Measurements from ENCODE around the gene PRPF8.

PRPF8 gene

GRCh38 chr17:1636732-1637285 lies 47.9 kb downstream of the PRPF8 start:
- no peaks in the 10 kb centered on the region for H4K20me1 ChIP-seq (ENCODE audit: insufficient read depth, low read length)
- H3K4me1 ChIP-seq (ENCODE audit: insufficient read depth, low read length) = no peaks in the 10 kb centered on the region
- no peaks in the 10 kb centered on the region for H3K27me3 ChIP-seq (ENCODE audit: insufficient read depth, low read length, poor library complexity)
- H3K4me2 ChIP-seq (ENCODE audit: insufficient read depth, low read length) = no peak overlapping the region
- no peak overlapping the region for H3K4me3 ChIP-seq (ENCODE audit: low read depth in 1 of 2, low read length in 2 of 2)
- H3K79me2 ChIP-seq (ENCODE audit: insufficient read depth, low read length) = no peaks in the 10 kb centered on the region
- H3K27ac ChIP-seq (ENCODE audit: low read length) = no peak overlapping the region
- H3K36me3 ChIP-seq (ENCODE audit: insufficient read depth, low read length) = no peaks in the 10 kb centered on the region
- TF ChIP-seq EZH2 (IDR thresholded peaks at IDR 0.05; ENCODE audit: borderline replicate concordance, low read depth, low read length, severe bottlenecking) (no peak), CTCF (IDR thresholded peaks at IDR 0.05; ENCODE audit: borderline replicate concordance, extremely low read depth, low read length, poor library complexity, severe bottlenecking) (no peak)
- ATAC-seq (ENCODE audit: insufficient read depth, low read depth) = no peak
- H2AFZ ChIP-seq (ENCODE audit: low read depth, low read length) = no peak overlapping the region
- H3K9me3 ChIP-seq (ENCODE audit: insufficient read depth, low read length, severe bottlenecking) = no peaks in the 10 kb centered on the region
- no peak for DNase-seq
- no peak overlapping the region for H3K9ac ChIP-seq (ENCODE audit: low read depth, low read length)

GRCh38 chr17:1635675-1636465 lies 48.8 kb downstream of the PRPF8 start:
- no peak overlapping the region for H2AFZ ChIP-seq (ENCODE audit: low read depth, low read length)
- no peaks in the 10 kb centered on the region for H3K4me1 ChIP-seq (ENCODE audit: insufficient read depth, low read length)
- ATAC-seq (ENCODE audit: insufficient read depth, low read depth) (no peak), DNase-seq (no peak)
- H3K4me3 ChIP-seq (ENCODE audit: low read depth in 1 of 2, low read length in 2 of 2) = no peak overlapping the region
- no peaks in the 10 kb centered on the region for H3K27me3 ChIP-seq (ENCODE audit: insufficient read depth, low read length, poor library complexity)
- H3K9me3 ChIP-seq (ENCODE audit: insufficient read depth, low read length, severe bottlenecking) = no peaks in the 10 kb centered on the region
- H4K20me1 ChIP-seq (ENCODE audit: insufficient read depth, low read length) = no peaks in the 10 kb centered on the region
- no peak overlapping the region for H3K4me2 ChIP-seq (ENCODE audit: insufficient read depth, low read length)
- no peaks in the 10 kb centered on the region for H3K36me3 ChIP-seq (ENCODE audit: insufficient read depth, low read length)
- TF ChIP-seq EZH2 (IDR thresholded peaks at IDR 0.05; ENCODE audit: borderline replicate concordance, low read depth, low read length, severe bottlenecking) (no peak), CTCF (IDR thresholded peaks at IDR 0.05; ENCODE audit: borderline replicate concordance, extremely low read depth, low read length, poor library complexity, severe bottlenecking) (no peak)
- H3K9ac ChIP-seq (ENCODE audit: low read depth, low read length) = no peak overlapping the region
- H3K27ac ChIP-seq (ENCODE audit: low read length) = no peak overlapping the region
- no peaks in the 10 kb centered on the region for H3K79me2 ChIP-seq (ENCODE audit: insufficient read depth, low read length)

GRCh38 chr17:1634841-1635650 lies 49.6 kb downstream of the PRPF8 start:
- Histone ChIP-seq H3K36me3 (ENCODE audit: insufficient read depth, low read length) (no peaks in the 10 kb centered on the region), H4K20me1 (ENCODE audit: insufficient read depth, low read length) (no peaks in the 10 kb centered on the region), H3K9ac (ENCODE audit: low read depth, low read length) (no peak overlapping the region), H3K27me3 (ENCODE audit: insufficient read depth, low read length, poor library complexity) (no peaks in the 10 kb centered on the region), H3K4me1 (ENCODE audit: insufficient read depth, low read length) (peaks cover 7% of the 10 kb centered on the region), H3K27ac (ENCODE audit: low read length) (no peak overlapping the region), H3K4me3 (ENCODE audit: low read depth in 1 of 2, low read length in 2 of 2) (no peak overlapping the region), H3K4me2 (ENCODE audit: insufficient read depth, low read length) (no peak overlapping the region), H2AFZ (ENCODE audit: low read depth, low read length) (no peak overlapping the region), H3K79me2 (ENCODE audit: insufficient read depth, low read length) (no peaks in the 10 kb centered on the region), H3K9me3 (ENCODE audit: insufficient read depth, low read length, severe bottlenecking) (no peaks in the 10 kb centered on the region)
- no peak for TF ChIP-seq CTCF (IDR thresholded peaks at IDR 0.05; ENCODE audit: borderline replicate concordance, extremely low read depth, low read length, poor library complexity, severe bottlenecking)
- ATAC-seq (ENCODE audit: insufficient read depth, low read depth) = no peak
- no peak for DNase-seq

Data from DND-41 (cell line).